ENCODE data around the gene PAK3. TPM values are rescaled to one million over a fixed set of nuclear protein-coding genes. Genes with fewer than 3 reads are reported as not detected.

PAK3 gene
- total RNA-seq, 1 donor from 2014 or later = 0.27 TPM

GRCh38 chrX:111119341-111119740, 23.4 kb downstream of the PAK3 start:
- Histone ChIP-seq H3K27me3 (ENCODE audit: low read depth) (no peaks in the 10 kb centered on the region), H3K4me1 (no peaks in the 10 kb centered on the region), H3K4me3 (no peak overlapping the region), H3K36me3 (no peaks in the 10 kb centered on the region), H3K9me3 (replicated peaks) (no peaks in the 10 kb centered on the region), H3K27ac (replicated peaks) (no peak overlapping the region)
- DNase-seq = no peak
- TF ChIP-seq CTCF (IDR thresholded peaks at IDR 0.05; ENCODE audit: borderline replicate concordance) = no peak
- intact Hi-C loops (cut with micrococcal nuclease) = no loop called here

GRCh38 chrX:111123125-111123524, 27.1 kb downstream of the PAK3 start:
- no peaks in the 10 kb centered on the region for H3K27me3 ChIP-seq (ENCODE audit: low read depth)
- no peaks in the 10 kb centered on the region for H3K36me3 ChIP-seq
- DNase-seq = no peak
- H3K27ac ChIP-seq (replicated peaks) = no peak overlapping the region
- H3K9me3 ChIP-seq (replicated peaks) = no peaks in the 10 kb centered on the region
- intact Hi-C loops (cut with micrococcal nuclease) = no loop called here
- no peak overlapping the region for H3K4me3 ChIP-seq
- no peaks in the 10 kb centered on the region for H3K4me1 ChIP-seq
- TF ChIP-seq CTCF (IDR thresholded peaks at IDR 0.05; ENCODE audit: borderline replicate concordance) = no peak

- intact Hi-C loops (cut with micrococcal nuclease) = no loop called here
- Histone ChIP-seq H3K4me3 (no peak overlapping the region), H3K36me3 (no peaks in the 10 kb centered on the region), H3K4me1 (no peaks in the 10 kb centered on the region), H3K27ac (replicated peaks) (no peak overlapping the region), H3K9me3 (replicated peaks) (no peaks in the 10 kb centered on the region), H3K27me3 (ENCODE audit: low read depth) (no peaks in the 10 kb centered on the region)
- no peak for DNase-seq
- TF ChIP-seq CTCF (IDR thresholded peaks at IDR 0.05; ENCODE audit: borderline replicate concordance) = no peak
Measured at GRCh38 chrX:111123606-111124179, 27.7 kb downstream of the PAK3 start.

GRCh38 chrX:111124418-111124817, 28.4 kb downstream of the PAK3 start:
- Histone ChIP-seq H3K27me3 (ENCODE audit: low read depth) (no peaks in the 10 kb centered on the region), H3K4me1 (no peaks in the 10 kb centered on the region), H3K27ac (replicated peaks) (no peak overlapping the region), H3K9me3 (replicated peaks) (no peaks in the 10 kb centered on the region), H3K4me3 (no peak overlapping the region), H3K36me3 (no peaks in the 10 kb centered on the region)
- TF ChIP-seq CTCF (IDR thresholded peaks at IDR 0.05; ENCODE audit: borderline replicate concordance) = no peak
- no peak for DNase-seq
- intact Hi-C loops (cut with micrococcal nuclease) = no loop called here

GRCh38 chrX:111127038-111127437, 31.0 kb downstream of the PAK3 start:
- no peak overlapping the region for H3K27ac ChIP-seq (replicated peaks)
- no peak overlapping the region for H3K4me3 ChIP-seq
- no peak for TF ChIP-seq CTCF (IDR thresholded peaks at IDR 0.05; ENCODE audit: borderline replicate concordance)
- no peaks in the 10 kb centered on the region for H3K27me3 ChIP-seq (ENCODE audit: low read depth)
- H3K4me1 ChIP-seq = no peaks in the 10 kb centered on the region
- no peaks in the 10 kb centered on the region for H3K9me3 ChIP-seq (replicated peaks)
- DNase-seq = no peak
- intact Hi-C loops (cut with micrococcal nuclease) = no loop called here
- no peaks in the 10 kb centered on the region for H3K36me3 ChIP-seq
